Fibroblast of mammary gland (primary cell): ENCODE measurements around the gene C1QTNF5.
"Not testable (repeated sequence)": the region's sequence is repeated elsewhere in the genome, so short reads cannot be mapped to it uniquely, and the experiment has no call there.

Experiments
- DNase-seq: peaks from one replicate; pipeline ENCODE4 v3.0.0-alpha.2; 2010; ENCODE audit warnings: low read depth
- H3K4me3 ChIP-seq: 2 replicates; pipeline ENCODE4 v1.5.1; 2011; ENCODE audit warnings: low read depth, mild to moderate bottlenecking, low read length, moderate library complexity; ENCODE audit not compliant: control insufficient read depth
- TF ChIP-seq, protein P1 (sequence below): conservative IDR thresholded peaks from 2 replicates; pipeline ENCODE4 v1.5.1; 2011; ENCODE audit warnings: low read depth, low read length, inconsistent platforms; ENCODE audit not compliant: control insufficient read depth, insufficient read depth

C1QTNF5 gene, protein sequence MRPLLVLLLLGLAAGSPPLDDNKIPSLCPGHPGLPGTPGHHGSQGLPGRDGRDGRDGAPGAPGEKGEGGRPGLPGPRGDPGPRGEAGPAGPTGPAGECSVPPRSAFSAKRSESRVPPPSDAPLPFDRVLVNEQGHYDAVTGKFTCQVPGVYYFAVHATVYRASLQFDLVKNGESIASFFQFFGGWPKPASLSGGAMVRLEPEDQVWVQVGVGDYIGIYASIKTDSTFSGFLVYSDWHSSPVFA

DNA sequence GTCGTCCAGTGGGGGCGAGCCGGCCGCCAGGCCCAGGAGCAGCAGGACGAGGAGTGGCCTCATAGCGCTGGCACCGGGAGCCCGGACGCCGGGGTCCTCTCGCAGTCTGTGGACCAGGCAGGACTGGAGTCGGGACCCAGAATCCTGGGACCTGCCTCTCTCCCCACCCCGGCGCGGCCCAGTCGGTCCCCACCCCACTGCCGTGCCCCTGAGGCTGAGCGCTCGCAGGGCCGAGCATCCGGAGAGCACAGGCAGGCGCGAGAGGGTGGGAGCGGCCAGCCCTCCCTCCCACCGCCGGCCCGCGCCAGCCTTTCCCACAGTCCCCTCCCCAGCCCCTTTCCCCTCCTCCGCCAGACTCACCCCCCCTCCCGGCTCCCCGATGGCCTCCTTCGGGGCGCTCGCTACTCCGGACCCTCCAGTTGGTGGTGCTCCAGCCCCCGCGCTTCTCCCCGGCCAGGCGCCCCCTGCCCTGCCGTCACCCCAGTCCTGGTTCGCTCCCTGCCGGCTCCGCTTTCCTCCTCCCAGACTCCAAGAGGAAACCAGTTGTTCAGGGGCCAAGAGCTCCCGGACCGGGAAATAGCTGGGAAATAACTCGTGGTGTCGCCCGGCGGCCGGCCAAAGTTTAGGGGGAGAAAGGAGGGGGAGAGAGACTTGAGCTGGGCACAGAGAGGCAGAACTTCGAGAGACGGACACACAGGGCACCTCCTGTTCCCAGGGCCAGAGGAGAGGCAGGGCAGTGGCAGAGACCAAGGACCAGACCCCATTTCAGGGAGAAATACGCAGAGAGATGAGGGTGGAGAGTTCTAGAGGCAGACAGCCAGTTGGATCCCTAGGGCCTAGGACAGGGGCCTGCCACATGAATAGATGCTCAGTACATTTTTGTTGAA is at the start of gene C1QTNF5:
C1QTNF5 (minus strand) TSS at position 549 of the 887 bp plus-strand sequence; CDS start at position 63, 486 bp downstream.
- TF ChIP-seq, protein P1, sequence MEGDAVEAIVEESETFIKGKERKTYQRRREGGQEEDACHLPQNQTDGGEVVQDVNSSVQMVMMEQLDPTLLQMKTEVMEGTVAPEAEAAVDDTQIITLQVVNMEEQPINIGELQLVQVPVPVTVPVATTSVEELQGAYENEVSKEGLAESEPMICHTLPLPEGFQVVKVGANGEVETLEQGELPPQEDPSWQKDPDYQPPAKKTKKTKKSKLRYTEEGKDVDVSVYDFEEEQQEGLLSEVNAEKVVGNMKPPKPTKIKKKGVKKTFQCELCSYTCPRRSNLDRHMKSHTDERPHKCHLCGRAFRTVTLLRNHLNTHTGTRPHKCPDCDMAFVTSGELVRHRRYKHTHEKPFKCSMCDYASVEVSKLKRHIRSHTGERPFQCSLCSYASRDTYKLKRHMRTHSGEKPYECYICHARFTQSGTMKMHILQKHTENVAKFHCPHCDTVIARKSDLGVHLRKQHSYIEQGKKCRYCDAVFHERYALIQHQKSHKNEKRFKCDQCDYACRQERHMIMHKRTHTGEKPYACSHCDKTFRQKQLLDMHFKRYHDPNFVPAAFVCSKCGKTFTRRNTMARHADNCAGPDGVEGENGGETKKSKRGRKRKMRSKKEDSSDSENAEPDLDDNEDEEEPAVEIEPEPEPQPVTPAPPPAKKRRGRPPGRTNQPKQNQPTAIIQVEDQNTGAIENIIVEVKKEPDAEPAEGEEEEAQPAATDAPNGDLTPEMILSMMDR, result no peak
- H3K4me3 ChIP-seq, result peak within 1 kb of the TSS; percentile 38
- peak; percentile 67 for DNase-seq

DNA sequence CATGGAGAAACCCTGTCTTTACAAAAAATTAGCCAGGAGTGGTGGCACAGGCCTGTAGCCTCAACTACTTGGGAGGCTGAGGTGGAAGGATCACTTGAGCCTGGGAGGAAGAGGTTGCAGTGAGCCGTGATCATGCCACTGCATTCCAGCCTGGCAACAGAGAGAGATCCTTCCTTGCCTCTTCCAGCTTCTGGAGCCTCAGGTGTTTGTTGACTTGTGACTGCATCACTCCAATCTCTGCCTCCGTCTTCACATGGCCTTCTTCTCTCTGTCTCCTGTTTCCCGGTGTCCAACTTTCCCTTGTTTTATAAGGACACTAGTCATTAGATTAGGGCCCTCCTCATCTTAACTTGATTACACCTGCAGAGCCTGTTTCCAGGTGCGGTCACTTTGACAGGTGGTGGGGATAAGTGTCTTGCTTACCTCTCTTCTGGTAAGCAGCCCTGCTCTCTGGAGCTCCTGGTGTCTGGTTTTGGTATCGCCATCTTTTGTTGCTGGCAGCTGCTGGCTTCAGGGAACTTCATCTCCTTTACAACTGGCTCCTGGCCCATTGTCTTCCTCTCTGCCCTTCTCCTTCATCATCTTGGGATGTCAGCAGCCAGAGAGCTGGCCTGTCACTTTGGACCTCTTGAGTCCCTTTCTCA is 49.0 kb upstream of the C1QTNF5 start:
- no peak overlapping the region for H3K4me3 ChIP-seq
- no peak for DNase-seq
- TF ChIP-seq, protein P1, result peak; percentile 44

DNA sequence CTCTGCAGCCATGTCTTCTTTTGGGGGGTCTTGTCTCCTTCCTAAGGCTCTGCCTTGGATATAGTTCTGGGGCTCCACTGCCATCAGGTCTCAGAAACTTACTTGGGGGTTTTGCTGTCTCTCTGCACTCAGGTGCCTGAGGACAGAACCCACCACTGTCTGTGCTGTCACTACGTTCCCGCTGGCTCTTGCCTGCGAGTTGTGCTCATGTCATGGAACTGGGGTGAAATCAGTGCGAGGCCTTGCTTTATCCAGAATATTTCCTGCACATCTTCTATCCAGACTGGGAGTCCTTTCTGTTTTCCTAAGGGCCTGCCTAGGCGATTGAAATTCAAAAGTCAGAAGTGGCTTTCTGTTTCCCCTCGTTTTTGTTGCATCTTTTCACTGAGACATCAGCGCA is 47.4 kb upstream of the C1QTNF5 start:
- TF ChIP-seq, protein P1, result no peak
- no peak overlapping the region for H3K4me3 ChIP-seq
- DNase-seq, result no peak

DNA sequence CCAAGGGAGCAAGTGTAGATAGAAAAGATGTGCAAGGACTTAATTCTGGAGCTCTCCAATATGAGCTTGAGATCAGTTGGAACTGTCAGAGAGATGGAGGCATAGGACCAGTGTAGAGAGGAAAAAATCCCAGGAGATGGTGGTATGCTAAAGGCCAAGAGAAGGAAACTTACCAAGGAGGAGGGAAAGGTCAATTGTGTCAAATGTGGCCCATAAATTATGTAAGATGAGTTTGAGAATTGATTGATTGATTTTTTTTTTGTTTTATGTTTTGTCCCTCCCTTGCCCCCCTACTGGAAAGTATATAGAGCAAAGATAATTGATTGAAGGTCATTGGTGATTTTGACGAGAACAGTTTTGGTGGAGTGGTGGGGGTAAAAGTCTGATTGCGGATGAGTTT is 43.6 kb upstream of the C1QTNF5 start:
- DNase-seq, result no peak
- H3K4me3 ChIP-seq, result no peak overlapping the region
- TF ChIP-seq, protein P1, result no peak

DNA sequence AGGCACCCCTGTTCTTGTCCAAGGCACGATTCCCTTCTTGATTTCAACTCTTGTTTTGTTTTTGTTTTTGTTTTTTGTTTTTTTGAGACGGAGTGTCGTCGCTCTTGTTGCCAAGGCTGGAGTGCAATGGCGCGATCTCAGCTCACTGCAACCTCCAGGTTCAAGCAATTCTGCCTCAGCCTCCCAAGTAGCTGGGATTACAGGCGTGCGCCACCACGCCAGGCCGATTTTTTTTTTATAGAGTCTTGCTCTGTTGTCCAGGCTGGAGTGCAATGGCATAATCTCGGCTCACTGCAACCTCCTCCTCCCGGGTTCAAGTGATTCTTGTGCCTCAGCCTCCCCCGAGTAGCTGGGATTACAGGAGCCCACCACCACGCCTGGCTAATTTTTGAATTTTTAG is 41.8 kb upstream of the C1QTNF5 start:
- DNase-seq, H3K4me3 ChIP-seq: not testable (repeated sequence)

DNA sequence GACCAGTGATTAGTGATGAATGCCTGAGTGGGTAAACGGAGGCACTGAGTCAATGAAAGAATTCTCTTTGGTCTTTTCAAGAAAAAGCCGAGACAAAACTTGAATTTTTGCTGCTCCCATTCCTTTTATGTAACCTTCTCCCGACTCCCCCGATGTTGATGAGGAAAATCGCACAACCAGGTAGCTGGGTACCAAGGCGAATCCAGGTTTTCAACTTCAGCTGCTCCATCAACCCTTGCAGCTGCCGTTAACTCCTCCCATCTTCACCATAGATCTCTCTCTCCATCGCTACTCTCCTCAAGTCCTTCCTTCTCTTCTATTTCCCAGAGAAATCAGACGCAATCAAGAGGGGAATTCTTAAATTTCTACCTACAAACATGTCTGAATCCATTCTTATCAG is 41.4 kb upstream of the C1QTNF5 start:
- DNase-seq, result no peak
- TF ChIP-seq, protein P1, result no peak
- peak overlapping the region; percentile 50 for H3K4me3 ChIP-seq
